SK-N-DZ (cell line): ENCODE data around the gene SLC6A11.

Source experiments
- DNase-seq: peaks from one replicate; pipeline ENCODE4 v3.0.0-alpha.2; 2015; ENCODE audit warnings: low spot score

Gene SLC6A11

DNA sequence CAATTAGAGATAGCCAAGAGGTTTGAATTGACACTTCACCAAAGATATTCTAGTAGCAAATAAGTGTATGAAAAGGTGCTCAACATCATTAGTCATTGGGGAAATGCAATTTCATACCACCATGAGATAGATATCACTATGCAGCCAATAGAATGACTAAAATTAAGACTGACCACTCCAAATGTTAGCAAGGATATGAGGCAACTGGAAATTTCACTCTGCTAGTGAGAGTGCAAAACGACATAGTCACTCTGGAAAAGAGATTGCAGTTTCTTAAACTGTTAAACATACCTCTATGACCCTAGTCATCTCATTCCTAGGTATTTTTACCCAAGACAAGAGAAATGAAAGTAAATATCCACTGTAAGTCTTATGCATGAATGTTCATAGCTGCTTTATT, 27.6 kb upstream of the SLC6A11 start:
- no peak for DNase-seq

DNA sequence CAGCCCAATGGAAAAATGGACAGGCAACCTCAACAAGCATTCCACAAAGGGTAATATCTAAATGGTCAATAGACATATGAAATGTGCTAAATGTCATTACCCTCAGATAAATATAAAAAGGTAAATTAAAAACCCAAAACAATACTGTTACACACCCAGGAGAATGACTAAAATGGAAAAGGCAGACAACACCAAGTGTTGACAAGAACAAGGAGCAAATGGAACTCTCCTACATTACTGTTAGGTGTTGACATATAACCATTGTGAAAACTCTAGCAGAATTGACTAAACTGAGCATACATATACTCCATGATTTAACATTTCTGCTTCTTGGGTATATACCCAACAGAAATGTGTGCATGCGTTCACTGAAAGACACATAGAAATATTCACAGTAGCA, 25.3 kb upstream of the SLC6A11 start:
- DNase-seq, result no peak

DNA sequence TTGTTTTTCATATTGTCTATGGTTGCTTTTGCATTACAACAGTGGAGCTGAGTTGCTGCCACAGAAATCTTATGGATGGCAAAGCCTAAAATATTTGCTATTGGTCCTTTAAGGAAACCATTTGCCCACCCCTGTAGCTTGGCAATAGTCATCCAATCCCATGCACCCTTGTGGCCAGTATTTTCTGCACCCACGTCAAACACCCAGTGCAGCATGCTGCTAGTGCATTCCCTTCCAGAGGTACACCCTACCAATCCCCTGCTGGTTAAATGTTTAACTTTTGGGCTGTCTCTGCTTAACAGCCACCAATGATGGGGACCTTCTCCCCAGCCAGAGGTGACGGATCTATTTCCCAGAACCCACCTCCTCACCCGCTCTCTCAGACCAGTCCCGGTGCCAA, 23.8 kb upstream of the SLC6A11 start:
- DNase-seq, result no peak

DNA sequence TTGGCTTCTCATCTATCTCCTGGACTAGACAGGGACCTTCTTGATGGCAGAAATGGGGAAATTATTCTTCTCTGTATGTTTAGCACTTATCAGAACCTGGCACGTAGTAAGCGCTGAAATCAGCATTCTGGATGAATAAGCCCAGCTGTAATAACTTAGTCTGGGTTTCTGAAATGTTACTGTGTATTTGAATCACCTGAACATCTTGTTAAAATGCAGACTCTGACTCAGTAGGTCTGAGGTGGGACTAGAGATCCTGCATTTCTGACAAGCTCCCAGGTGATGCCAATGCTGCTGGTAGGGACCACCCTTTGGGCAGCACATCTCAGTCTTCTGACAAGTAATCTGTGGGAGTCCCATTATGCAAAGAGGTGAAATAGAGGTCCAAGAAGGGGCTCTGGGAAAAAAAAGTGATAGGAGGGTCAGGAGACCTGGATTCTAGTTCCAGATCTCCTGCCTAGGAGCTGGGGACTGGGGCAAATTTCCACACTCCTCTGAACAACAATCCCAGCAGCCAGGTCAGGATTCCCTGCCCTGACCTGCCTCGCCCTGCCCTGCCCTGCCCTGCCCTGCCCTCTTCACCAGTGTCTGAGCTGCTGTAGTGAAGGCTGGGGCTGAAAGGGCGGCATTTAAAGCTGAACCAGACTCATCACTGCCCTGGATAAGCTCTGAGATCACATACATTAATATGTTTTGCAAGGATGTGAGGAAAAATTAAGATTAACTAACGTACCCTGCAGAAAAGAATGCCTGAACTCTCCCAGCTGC, 17.2 kb upstream of the SLC6A11 start:
- DNase-seq, result no peak

DNA sequence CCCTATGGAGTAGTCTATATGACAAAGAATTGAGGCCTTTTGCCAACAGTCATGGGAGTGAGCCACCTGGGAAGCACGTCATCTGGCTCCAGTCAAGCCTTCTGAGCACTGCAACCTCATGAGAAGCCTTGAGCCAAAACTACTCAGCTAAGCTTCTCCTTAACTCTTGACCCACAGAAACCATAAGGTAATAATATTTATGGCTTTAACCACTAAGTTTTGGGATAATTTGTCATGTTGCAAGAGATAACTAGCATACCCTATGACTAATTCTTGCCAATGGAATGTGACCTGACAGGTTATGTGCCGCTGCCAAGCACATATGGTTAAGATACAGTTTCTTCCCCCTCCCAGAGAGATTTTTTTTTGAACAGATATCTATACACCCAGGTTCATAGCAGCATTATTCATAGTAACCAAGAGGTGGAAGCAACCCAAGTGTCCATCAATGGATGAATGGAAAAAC, 11.8 kb upstream of the SLC6A11 start:
- no peak for DNase-seq

DNA sequence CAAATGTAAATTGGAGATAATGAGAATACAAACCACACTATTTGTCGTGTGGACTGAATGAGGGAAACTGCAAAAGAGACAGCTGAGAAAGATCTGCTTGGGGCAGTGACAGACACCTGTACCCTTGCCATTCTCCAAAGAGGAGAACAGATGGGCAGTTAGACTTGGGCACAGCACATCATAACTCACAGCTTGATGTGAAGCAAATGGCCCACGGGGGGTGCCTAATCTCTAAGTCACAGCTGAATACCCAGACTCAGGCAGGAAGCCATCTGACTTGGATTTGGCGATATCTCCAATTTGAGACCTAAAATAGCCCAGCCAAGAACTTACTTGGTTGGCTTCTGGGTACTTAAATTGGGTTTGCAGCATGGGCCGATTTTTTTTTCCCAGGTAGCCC, 10.0 kb upstream of the SLC6A11 start:
- DNase-seq, result no peak

DNA sequence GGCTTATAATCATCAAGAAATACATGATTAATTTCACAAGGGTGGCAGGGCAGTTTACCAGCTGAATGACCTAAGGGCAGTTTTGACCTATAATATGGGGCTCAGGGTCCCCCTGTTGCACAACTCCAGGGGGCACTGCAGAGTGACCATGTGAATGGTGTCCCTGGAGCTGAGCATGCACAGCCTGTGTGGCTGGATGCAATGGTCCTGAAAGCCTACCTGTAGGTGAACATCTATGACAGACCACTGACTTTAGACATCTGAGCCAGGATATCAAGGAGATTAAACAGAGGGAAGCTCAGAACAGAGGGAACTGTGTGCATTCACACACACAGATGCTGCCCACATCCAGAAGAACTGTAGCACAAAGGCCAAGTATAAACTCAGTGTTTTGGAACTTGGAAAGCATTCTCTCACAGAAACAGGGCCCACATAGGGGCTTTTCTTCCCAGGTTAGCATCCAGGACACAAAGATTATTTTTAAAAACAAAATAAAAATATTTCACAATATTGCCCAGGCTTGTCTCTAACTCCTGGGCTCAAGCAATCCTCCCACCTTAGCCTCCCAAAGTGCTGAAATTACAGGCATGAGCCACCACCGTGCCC, 7.8 kb upstream of the SLC6A11 start:
- no peak for DNase-seq

DNA sequence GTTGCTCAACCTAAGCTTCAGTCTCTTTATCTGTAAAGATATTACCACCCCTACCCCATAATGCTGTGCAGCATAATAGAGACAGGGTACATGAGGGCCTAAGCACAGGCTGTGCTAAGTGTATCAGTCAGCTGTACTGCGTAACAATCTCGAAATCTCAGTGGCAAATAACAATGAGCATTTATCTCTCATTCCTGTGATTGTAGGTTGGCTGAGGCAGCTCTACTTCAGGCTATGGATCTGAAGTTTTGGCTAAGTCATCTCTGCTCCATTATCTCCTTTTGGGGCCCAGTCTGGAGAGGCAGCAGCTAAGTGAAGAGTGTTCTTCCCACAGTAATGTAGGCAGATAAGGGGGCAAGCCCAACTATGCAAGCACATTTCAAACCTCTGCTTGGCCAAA, 7.1 kb upstream of the SLC6A11 start:
- no peak for DNase-seq

DNA sequence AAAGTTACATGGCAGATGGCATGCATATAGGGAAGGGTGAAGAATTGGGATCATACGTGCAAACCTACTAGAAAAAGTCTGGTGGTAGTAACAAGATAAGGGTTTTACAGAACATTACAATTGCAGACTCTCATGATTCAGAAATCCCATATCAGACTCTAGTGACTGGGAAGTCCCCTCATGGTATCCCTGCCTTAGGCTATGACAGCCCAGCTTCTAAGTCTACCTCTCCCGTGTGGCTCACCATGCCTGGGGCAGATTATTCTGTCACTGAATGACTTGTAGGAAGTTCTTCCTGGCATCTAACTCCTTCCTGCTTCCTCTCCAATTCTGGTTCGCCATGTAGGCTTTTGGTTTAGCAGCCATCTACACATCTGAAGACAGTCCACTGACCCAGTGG, 5.7 kb upstream of the SLC6A11 start:
- DNase-seq, result no peak

DNA sequence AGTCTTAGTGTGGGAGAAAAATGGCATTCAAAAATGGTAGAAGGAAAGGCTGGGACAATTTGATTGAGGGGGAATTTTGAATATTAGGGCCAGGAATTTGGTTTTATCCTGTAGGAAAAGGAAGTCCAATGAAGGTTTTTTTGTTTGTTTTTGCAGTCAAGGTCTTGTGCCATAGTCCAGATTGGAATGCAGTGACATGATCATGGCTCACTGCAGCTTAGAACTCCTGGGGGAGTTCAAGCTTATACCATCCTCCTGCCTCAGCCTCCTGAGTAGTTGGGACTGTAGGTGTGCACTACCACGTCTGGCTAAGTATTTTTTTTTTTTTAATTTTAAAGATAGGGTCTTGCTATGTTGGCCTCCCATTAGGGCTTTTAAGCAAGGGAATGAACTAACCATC, 2.6 kb upstream of the SLC6A11 start:
- no peak for DNase-seq

DNA sequence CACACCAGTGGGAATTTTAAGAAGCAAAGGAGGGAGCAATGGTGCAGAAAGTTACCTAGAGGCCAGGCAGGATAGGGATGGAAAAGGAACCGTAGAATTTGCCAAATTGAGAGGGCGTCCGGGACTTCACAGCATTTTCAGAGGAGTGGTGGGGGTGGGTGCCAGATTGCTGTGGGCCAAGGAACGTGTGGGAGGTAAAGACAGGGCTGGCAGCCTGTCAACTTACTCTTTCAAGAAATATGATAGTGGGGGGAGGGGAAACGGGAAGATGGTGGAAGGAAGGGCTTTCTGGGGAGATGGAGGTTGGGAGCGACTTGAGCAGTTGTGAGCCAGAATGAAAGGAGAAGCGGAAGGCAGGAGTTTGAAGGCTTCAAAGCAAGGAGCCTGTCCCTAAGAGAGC, 1.4 kb upstream of the SLC6A11 start:
- DNase-seq, result no peak

DNA sequence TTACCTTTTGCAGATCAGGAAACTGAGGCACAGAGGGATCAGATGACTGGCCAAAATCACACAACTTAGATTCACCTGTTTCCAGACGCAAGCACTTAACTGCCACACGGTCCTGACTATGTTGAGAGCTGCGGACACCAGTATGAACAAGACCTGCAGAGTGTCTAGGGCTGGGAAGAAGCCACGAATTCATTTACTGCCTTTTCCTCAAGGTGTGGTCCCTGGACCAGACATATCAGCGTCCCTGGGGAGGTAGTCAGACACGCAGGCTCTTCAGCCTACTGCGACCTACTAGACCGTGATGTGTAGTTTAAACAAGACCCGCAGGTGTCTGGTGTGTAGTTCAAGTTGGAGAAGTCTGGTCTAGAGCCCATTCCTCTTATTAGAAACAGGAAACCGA, 541 bp upstream of the SLC6A11 start:
- DNase-seq, result no peak

DNA sequence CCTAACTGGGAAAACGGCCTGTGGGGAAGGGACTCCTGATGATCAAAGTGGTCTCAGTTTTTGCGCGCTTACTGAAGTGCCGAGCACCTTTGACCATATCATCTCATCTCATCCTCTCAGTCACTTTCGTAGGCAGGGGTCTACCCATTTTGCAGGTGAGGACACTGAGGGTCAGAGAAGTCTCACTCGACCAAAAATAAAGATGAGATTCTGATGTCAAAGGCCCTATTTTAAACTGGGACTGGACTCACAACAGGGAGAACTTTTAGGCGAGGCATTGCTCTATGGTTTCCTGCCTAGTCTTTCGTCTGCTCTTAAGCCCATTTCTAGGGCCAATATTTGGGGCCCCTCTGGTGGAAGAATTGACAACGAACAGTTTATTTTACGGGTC, 830 bp downstream of the SLC6A11 start:
- DNase-seq, result no peak

DNA sequence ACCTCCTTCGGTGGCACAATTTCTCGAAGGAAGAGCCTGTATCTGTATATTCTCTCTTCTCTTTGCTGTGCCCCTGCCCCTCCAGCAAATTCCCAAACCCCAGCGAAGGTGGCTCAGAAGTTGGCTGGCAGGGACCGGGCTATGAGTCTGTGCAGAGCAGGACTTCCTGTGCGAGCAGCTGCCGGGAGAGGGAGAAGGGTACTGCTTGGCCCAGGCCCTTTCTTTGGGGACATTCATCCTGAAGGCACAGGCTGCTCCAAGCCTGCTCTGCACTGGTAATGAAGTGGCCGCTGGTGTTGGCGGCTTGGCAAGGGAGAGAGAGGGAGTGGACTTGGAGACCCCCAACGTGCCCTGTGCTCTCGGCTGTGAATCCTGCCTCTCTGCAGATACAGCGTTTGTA, 1.5 kb downstream of the SLC6A11 start:
- DNase-seq, result no peak

DNA sequence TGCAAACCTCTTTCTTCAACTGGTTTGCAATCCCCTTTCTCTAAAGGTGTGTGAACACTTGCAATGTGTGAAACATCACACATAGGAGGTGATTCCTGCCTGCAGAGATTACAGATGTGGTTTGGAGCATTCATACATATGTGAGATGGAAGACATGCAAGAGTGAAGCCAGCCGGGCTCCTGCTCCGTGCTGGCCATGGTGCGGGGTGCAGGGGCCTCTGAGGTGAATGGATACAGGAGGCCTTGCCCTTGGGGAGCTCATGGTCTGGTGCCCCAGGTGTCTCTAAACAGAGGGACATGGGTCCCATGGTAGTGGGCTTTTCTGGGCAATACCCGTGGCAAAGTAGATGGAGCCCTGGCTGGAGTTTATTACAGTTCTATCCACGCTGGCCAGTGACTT, 6.0 kb downstream of the SLC6A11 start:
- DNase-seq, result no peak

DNA sequence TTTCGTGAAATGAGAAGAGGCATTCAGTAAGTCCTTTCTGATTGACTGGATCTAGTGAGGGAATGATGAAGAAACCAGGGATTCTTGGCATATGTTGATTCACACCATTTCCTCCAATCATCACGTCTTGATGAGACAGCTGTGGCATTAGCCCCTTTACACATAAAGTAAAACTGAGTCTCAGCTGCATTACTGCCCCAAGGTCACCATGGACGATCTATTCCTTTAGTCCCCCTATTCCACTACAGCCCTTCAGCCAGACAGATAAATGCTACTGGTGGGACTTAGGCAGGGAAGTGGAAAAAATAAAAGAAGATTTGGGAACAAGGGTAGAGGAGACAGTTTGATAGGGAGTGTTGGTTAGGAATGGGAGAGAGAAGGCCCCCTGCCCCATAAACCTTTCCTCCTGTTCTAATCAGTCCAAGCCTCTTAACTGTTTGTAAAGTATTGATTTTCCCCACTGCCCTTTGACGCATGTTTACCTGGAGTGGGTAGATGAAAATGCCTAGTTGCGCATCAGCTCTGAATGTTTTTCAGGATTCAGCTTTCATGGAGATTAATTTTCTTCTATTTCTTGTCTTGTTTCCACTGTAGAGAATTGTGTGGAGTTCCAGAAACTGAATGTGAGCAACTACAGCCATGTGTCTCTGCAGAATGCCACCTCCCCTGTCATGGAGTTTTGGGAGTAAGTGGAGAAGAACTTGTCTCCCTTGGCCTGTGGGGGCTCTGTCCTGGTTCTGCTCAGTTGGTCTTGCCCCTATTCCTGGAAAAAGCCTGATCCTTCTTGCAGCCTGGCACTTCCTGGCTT, 6.9 kb downstream of the SLC6A11 start:
- no peak for DNase-seq

DNA sequence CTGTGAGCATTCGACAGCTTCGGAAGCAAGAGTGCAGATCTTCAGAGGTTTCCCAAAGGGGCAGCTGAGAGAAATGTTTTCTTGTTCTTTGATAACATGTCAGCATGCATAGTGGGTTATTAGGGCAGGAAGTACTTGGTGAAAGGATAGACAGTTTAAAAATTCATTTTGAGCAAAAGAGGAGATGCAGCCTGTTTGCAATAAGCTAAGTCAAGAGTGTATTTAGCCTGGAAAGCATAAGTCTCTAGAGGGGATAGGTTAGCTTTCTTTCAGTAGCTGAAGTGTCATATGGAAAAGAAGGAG, 7.4 kb downstream of the SLC6A11 start:
- DNase-seq, result no peak

DNA sequence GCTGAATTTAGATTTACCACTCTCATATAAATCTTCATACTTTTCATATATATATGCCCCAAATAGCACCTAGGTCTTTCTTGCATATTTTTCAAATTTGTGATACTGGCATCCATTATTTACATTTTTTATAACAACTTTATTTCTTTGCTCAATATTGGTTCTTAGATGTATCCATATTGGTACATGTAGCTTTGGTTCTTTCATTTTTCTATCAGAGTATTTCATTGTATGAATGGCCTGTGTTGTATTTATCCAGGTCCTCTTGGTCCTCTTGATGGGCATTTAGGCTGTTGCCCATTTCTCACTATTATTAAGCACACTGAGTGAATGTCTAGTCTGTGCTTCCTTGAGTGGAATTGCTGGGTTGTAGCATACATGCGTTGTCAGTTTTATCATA, 8.4 kb downstream of the SLC6A11 start:
- DNase-seq, result no peak

DNA sequence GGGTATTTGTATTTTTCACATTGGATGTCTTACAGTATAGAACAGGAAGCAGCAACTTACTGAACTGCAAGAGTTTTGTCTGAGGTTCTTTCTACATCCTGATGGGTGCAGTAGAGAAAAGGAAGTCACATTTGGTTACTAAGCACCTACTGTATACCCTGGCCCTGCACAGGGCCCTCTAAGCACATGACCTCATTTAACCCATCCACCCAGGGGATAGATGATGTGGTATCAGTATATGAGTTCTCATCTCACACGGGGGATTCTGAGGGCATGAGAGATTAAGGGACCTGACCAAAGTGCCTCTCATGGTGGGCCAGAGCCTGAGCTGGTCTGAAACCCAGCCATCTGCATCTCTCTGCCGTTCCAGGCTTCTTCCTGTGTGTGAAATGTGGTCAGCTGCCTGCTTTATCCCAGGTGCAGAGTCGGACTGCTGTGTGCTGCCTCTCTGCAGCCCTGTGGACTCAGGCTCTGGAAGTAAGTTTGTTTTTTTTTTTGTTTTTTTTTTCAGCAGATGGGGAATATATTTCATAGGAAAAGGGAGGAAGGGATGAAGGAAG, 17.9 kb downstream of the SLC6A11 start:
- no peak for DNase-seq

DNA sequence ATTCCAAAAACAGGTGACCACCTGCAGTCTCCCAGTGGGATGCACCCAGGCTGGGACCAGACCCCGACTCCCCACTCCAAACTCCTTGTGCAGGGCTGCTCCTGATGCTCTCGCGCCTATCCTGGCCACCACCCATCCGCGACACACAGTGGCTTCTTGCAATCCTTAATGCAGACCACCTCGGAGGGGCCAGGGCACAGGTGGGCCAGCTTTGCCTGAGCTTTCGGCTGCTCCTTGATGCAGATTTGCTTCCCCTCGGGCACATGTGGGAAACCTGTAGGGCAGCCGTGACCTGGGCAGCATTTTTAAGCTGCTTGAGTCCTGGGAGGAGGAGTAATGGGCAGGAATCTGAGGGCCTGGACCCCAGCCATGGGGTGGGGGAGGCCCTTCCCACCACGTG, 18.9 kb downstream of the SLC6A11 start:
- DNase-seq, result no peak

DNA sequence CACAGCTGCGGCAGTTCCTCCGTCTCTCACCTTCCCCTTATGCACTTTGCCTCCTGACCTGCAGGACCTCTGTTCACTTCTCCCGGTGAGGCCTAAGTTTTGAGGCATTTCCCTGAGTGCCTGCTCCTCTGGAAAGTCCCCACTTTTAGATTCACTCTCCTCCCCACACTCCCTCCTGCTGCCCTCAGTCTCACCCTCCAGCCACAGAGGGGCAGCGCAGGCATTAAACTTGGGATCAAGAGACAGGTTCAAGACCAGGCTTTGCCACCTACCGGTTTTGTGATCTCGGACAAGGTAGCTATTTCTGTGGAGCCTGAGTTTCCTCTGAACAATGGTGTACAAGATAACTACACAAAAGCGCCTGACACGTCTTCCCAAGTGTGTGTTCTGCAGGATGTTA, 19.4 kb downstream of the SLC6A11 start:
- no peak for DNase-seq

DNA sequence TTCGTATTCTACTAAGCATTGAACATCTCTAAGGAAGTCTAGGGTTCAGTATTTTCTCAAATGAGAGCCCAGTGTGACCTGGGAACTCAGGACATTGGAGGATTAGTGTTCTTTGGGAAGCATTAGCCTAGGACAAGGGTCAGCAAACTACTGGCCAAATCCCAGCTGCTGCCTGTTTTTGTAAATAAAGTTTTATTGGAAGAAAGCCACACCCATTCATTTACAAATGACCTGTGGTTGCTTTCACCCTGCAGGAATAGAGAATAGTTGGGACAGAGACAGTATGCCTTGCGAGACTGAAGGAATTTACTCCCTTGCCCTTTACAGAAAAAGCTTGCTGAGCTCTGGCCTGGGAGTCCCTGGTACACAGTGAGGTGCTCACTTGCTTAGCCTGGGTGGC, 20.6 kb downstream of the SLC6A11 start:
- DNase-seq, result no peak

DNA sequence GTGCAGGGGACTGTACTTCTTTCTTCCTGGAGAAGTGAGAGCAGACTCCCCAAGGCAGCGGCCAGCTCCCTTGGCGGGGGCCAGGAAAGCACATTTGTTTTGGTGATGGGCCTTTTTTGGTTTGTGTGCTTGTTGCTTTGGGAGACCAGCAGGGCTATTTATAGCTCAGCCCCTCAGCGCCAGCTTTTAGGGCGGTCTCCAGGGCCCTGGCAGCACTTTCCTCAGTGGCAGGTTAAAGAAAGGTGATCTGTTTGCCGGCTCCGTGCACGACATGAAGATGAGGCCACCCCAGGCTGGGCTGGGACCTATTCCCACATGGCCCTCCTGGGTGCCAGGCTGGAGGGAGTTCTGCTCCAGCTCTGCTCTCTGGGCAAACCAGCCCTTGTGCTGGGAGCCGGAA, 21.8 kb downstream of the SLC6A11 start:
- no peak for DNase-seq
